AG10803 (cell line): ENCODE data around the gene MIB2.

ENCODE experiments used
- DNase-seq: peaks from one replicate; pipeline ENCODE4 v3.0.0; 2010; ENCODE audit warnings: low read depth
- H3K4me3 ChIP-seq: 2 replicates; pipeline ENCODE4 v1.5.1; 2011; ENCODE audit warnings: mild to moderate bottlenecking, low read length, control low read depth
- CTCF ChIP-seq: conservative IDR thresholded peaks from 2 replicates; pipeline ENCODE4 v1.5.1; 2011; ENCODE audit warnings: mild to moderate bottlenecking, low read length, control low read depth, inconsistent platforms

MIB2 gene

GRCh38 chr1:1613509-1614082, 1.7 kb upstream of the MIB2 start:
- no peak for DNase-seq
- H3K4me3 ChIP-seq = peak overlapping the region; percentile 97
- TF ChIP-seq CTCF = no peak

GRCh38 chr1:1614204-1614953, 921 bp upstream of the MIB2 start:
- peak overlapping the region; percentile 97 for H3K4me3 ChIP-seq
- peak; percentile 75 for DNase-seq

GRCh38 chr1:1614954-1615255, 395 bp upstream of the MIB2 start:
- no peak for TF ChIP-seq CTCF
- no peak for DNase-seq
- peak overlapping the region; percentile 97 for H3K4me3 ChIP-seq

More at GRCh38 chr1:1614204-1614953, 921 bp upstream of the MIB2 start:
- no peak for TF ChIP-seq CTCF

GRCh38 chr1:1616045-1616790, 918 bp downstream of the MIB2 start:
- peak; percentile 35 for DNase-seq
- TF ChIP-seq CTCF = no peak
- peak overlapping the region; percentile 71 for H3K4me3 ChIP-seq

- TF ChIP-seq CTCF = no peak
- no peak for DNase-seq
- peak overlapping the region; percentile 71 for H3K4me3 ChIP-seq
Observed at GRCh38 chr1:1616838-1617237, 1.5 kb downstream of the MIB2 start.

GRCh38 chr1:1617516-1617915, 2.2 kb downstream of the MIB2 start:
- no peak overlapping the region for H3K4me3 ChIP-seq
- DNase-seq = no peak
- TF ChIP-seq CTCF = no peak

- DNase-seq = no peak
- no peak for TF ChIP-seq CTCF
- no peak overlapping the region; the same call in 1 of the 2 replicates for H3K4me3 ChIP-seq
Observed at GRCh38 chr1:1617925-1618324, 2.6 kb downstream of the MIB2 start.
